DOHH2 (cell line): ENCODE results near the gene TPRA1.

Source experiments
- H3F3A ChIP-seq: fragments of 200-600 bp; sonication (generic), shearing (Covaris generic); 2 replicates; pipeline ENCODE4 v1.6.0; 2016; ENCODE audit warnings: antibody characterized with exemption, mild to moderate bottlenecking; ENCODE audit not compliant: control insufficient read depth, insufficient read depth
- H3K27ac ChIP-seq: fragments of 200-600 bp; sonication (generic); 2 replicates; pipeline ENCODE4 v1.5.1; 2014; ENCODE audit warnings: low read depth, mild to moderate bottlenecking, low read length, moderate library complexity
- H3K27me3 ChIP-seq: fragments of 200-600 bp; sonication (generic); 2 replicates; pipeline ENCODE4 v1.6.1; 2014; ENCODE audit warnings: mild to moderate bottlenecking, low read length, mixed read lengths; ENCODE audit not compliant: control insufficient read depth
- H3K36me3 ChIP-seq: fragments of 200-600 bp; sonication (generic); 2 replicates; pipeline ENCODE4 v1.6.1; 2014; ENCODE audit warnings: mild to moderate bottlenecking, low read length, moderate library complexity, mixed read lengths; ENCODE audit not compliant: control insufficient read depth
- H3K4me1 ChIP-seq: fragments of 200-600 bp; sonication (generic); 2 replicates; pipeline ENCODE4 v1.6.1; 2014; ENCODE audit warnings: mild to moderate bottlenecking, low read length, mixed read lengths; ENCODE audit not compliant: control insufficient read depth
- H3K4me2 ChIP-seq: fragments of 200-600 bp; sonication (generic); 2 replicates; pipeline ENCODE4 v1.6.0; 2014; ENCODE audit warnings: mild to moderate bottlenecking, low read length, moderate library complexity
- H3K4me3 ChIP-seq: fragments of 200-600 bp; sonication (generic); 2 replicates; pipeline ENCODE4 v1.5.1; 2014; ENCODE audit warnings: mild to moderate bottlenecking, low read length, mixed read lengths
- H3K79me2 ChIP-seq: fragments of 200-600 bp; sonication (generic); 2 replicates; pipeline ENCODE4 v1.6.1; 2014; ENCODE audit warnings: mild to moderate bottlenecking, low read length, mixed read lengths; ENCODE audit not compliant: control insufficient read depth
- H3K9me2 ChIP-seq: fragments of 200-600 bp; sonication (generic); replicated peaks from 2 replicates; pipeline ENCODE4 v1.6.1; 2014; ENCODE audit warnings: mild to moderate bottlenecking, low read length, mixed read lengths; ENCODE audit not compliant: control insufficient read depth
- H3K9me3 ChIP-seq: fragments of 200-600 bp; sonication (generic); 2 replicates; pipeline ENCODE4 v1.6.1; 2014; ENCODE audit warnings: antibody characterized with exemption, low read length, mixed read lengths; ENCODE audit not compliant: control insufficient read depth, insufficient read depth
- H4K20me1 ChIP-seq: fragments of 200-600 bp; sonication (generic); 2 replicates; pipeline ENCODE4 v1.6.0; 2014; ENCODE audit warnings: low read depth, mild to moderate bottlenecking, antibody characterized with exemption, low read length, moderate library complexity; ENCODE audit not compliant: control insufficient read depth, insufficient read depth
- EZH2phosphoT487 ChIP-seq: fragments of 200-600 bp; sonication (generic); IDR thresholded peaks from 2 replicates; pipeline ENCODE4 v1.6.1; 2017; ENCODE audit warnings: borderline replicate concordance, mild to moderate bottlenecking, antibody characterized with exemption, low read length, moderate library complexity, mixed read lengths
- TF ChIP-seq, protein P1 (sequence below): fragments of 200-600 bp; sonication (generic); IDR thresholded peaks from one replicate; pipeline ENCODE4 v1.5.1; 2014; ENCODE audit warnings: antibody characterized with exemption, mild to moderate bottlenecking, low read depth, low read length; ENCODE audit not compliant: poor library complexity, severe bottlenecking

Gene TPRA1

DNA sequence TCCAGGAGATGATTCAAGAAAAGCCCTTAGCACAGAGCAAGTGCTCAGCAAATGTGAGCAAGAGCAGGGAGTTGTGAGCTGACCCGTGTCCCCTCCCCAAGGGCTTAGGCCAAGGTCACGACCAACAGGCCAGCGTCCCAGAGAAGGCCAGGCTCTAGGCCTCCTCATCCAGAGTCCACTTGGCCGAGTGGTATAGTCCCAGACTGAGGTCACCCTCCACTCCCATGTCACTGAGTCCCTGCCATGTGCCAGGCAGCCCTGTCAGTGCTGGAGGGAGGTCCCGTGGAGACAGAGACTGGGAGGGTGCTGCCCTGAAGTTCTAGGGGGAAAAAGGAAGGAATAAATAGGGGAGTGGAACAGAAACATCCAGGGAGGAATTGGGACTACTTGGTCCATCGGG, 44.0 kb downstream of the TPRA1 start:
- Histone ChIP-seq H3K9me3 (no peaks in the 10 kb centered on the region), H3K36me3 (no peaks in the 10 kb centered on the region), H3F3A (no peaks in the 10 kb centered on the region), H3K4me3 (no peak overlapping the region), H3K79me2 (no peaks in the 10 kb centered on the region), H3K4me1 (peaks cover 4% of the 10 kb centered on the region), H3K27ac (no peak overlapping the region), H3K27me3 (peaks cover 16% of the 10 kb centered on the region), H3K4me2 (no peak overlapping the region), H4K20me1 (no peaks in the 10 kb centered on the region), H3K9me2 (no peaks in the 10 kb centered on the region)
- TF ChIP-seq EZH2phosphoT487: no peak
- TF ChIP-seq, protein P1, sequence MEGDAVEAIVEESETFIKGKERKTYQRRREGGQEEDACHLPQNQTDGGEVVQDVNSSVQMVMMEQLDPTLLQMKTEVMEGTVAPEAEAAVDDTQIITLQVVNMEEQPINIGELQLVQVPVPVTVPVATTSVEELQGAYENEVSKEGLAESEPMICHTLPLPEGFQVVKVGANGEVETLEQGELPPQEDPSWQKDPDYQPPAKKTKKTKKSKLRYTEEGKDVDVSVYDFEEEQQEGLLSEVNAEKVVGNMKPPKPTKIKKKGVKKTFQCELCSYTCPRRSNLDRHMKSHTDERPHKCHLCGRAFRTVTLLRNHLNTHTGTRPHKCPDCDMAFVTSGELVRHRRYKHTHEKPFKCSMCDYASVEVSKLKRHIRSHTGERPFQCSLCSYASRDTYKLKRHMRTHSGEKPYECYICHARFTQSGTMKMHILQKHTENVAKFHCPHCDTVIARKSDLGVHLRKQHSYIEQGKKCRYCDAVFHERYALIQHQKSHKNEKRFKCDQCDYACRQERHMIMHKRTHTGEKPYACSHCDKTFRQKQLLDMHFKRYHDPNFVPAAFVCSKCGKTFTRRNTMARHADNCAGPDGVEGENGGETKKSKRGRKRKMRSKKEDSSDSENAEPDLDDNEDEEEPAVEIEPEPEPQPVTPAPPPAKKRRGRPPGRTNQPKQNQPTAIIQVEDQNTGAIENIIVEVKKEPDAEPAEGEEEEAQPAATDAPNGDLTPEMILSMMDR: no peak

DNA sequence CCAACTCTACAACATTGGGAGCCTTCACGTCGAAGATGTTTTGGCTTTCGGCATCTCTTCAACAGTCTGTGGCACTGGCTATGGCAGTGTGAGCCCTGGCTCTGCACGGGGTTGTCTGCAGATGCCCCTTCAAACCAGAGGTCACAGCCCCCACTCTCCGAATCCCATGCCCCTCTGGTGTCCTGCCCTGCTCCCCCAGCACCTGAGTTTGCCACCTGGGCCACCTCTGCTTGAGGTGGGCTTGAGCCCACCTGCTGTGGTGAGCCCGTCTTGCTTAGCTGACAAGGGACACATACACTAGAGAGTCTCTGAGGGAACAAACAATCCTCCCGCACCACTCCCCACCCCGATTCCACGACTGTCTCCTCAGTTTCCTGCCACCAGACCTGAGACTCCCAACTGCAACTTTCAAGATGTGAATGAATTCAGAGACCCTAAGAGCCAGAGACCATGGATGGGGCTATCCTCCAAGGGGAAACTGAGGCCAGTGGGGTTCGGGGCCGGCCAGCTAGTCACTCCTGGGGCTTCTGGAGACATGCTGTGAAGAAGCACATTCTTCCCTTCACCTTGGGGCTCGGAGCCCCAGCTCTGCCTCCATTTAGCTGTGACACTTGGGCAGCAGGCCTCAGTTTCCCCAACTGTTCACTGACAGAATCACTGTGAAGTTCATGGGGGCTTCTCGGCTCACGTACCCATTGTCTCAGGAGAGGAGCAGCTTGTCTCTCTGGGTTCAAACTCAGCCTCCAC, 44.6 kb downstream of the TPRA1 start:
- peaks cover 4% of the 10 kb centered on the region for H3K4me1 ChIP-seq
- no peak overlapping the region for H3K27ac ChIP-seq
- no peak for TF ChIP-seq EZH2phosphoT487
- TF ChIP-seq, protein P1: no peak
- H3K9me2 ChIP-seq: no peaks in the 10 kb centered on the region
- H3K4me2 ChIP-seq: no peak overlapping the region
- no peaks in the 10 kb centered on the region for H3K9me3 ChIP-seq
- no peaks in the 10 kb centered on the region for H4K20me1 ChIP-seq
- H3K27me3 ChIP-seq: peaks cover 14% of the 10 kb centered on the region
- no peak overlapping the region for H3K4me3 ChIP-seq
- H3K36me3 ChIP-seq: no peaks in the 10 kb centered on the region
- no peaks in the 10 kb centered on the region for H3F3A ChIP-seq
- H3K79me2 ChIP-seq: no peaks in the 10 kb centered on the region

DNA sequence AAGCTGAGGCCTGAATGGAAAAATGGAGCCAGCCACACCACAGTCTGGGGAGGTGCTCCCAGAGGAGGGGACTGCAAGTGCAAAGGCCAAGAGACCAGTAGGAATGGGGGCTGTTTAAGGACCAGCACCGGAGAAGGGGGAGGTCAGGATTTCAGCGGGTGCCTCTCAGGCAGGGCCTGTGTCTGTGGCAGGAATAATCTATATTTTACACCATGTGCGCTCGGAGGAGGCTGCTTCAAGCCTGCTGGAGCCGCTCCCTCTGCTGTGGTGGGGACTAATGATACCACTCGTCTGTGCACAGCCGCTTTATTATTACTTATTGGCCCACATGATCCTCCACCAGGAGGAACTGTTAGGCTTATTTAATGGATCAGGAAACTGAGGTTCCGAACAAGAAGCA, 45.3 kb downstream of the TPRA1 start:
- no peaks in the 10 kb centered on the region for H3K79me2 ChIP-seq
- no peaks in the 10 kb centered on the region for H3K9me3 ChIP-seq
- no peaks in the 10 kb centered on the region for H3K9me2 ChIP-seq
- H3K27ac ChIP-seq: no peak overlapping the region
- no peak overlapping the region for H3K4me3 ChIP-seq
- peaks cover 14% of the 10 kb centered on the region for H3K27me3 ChIP-seq
- H3K4me1 ChIP-seq: peaks cover 4% of the 10 kb centered on the region
- no peak overlapping the region for H3K4me2 ChIP-seq
- no peak for TF ChIP-seq EZH2phosphoT487
- TF ChIP-seq, protein P1: no peak
- no peaks in the 10 kb centered on the region for H3K36me3 ChIP-seq
- no peaks in the 10 kb centered on the region for H3F3A ChIP-seq
- no peaks in the 10 kb centered on the region for H4K20me1 ChIP-seq
